Measurements from ENCODE around the gene OTOGL. TPM values are rescaled to one million over a fixed set of nuclear protein-coding genes. Genes with fewer than 3 reads are reported as not detected.
A peak's percentile ranks its signal among the peaks of the same experiment; 100 is the strongest.

Gene OTOGL
- total RNA-seq, 1 donor from 2014 or later = 0.27 TPM

DNA sequence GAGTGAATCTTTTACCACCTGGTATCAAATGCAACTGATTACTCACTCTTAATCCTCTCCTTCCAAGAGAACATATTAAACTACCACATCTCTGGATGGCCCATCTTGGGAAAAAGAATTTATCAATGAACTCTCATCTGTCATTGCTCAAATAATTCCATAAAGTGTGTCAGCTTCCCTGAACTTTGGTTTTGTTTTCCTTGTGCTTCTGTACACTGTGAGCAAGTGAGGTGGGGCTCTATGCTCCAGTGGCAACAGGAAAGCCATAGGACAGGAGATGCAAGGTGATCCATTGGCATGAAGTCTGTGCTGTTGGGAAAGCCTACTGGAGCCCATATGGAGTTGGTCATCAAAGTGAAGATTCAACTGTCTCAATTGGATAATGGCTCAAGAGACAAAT lies 17.4 kb downstream of the OTOGL start:
- no peak for DNase-seq (ENCODE audit: extremely low spot score, unreplicated experiment)
- Mint-ChIP-seq H3K36me3 (no peaks in the 10 kb centered on the region), H3K9me3 (no peaks in the 10 kb centered on the region), H3K27me3 (no peaks in the 10 kb centered on the region), H3K4me3 (no peak overlapping the region), H3K27ac (no peak overlapping the region), H3K4me1 (ENCODE audit: unreplicated experiment) (peaks cover 10% of the 10 kb centered on the region)
- TF ChIP-seq CTCF (conservative IDR thresholded peaks at IDR 0.05) = no peak

- Mint-ChIP-seq H3K27me3 (no peaks in the 10 kb centered on the region), H3K27ac (no peak overlapping the region), H3K9me3 (no peaks in the 10 kb centered on the region), H3K4me3 (no peak overlapping the region), H3K4me1 (ENCODE audit: unreplicated experiment) (peaks cover 10% of the 10 kb centered on the region), H3K36me3 (no peaks in the 10 kb centered on the region)
- no peak for DNase-seq (ENCODE audit: extremely low spot score, unreplicated experiment)
- no peak for TF ChIP-seq CTCF (conservative IDR thresholded peaks at IDR 0.05)
Observed at GRCh38 chr12:80118565-80119324, 19.4 kb downstream of the OTOGL start.

DNA sequence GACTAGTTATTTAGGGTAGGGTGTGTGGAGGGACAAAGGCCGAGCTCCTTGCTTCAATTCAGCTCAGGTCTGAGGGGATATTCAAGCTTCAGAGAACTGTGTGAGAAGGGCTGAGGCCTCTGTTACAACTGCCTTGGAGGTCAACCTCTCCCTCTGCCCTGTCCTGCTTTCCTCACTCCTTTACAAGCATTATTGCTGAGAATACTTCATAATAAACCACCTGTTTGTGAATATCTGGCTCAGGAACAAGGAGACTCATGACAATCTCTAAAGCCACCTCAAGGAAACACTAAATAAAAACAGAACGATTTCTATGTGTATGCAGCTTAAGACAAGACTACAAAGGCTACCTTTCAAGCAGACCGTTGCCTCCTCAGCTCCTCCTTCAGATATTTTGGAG lies 21.7 kb downstream of the OTOGL start:
- Mint-ChIP-seq H3K27ac (no peak overlapping the region), H3K27me3 (no peaks in the 10 kb centered on the region), H3K4me3 (no peak overlapping the region), H3K36me3 (no peaks in the 10 kb centered on the region), H3K9me3 (no peaks in the 10 kb centered on the region), H3K4me1 (ENCODE audit: unreplicated experiment) (peaks cover 10% of the 10 kb centered on the region)
- no peak for DNase-seq (ENCODE audit: extremely low spot score, unreplicated experiment)
- TF ChIP-seq CTCF (conservative IDR thresholded peaks at IDR 0.05) = no peak

GRCh38 chr12:80121661-80122060 lies 22.3 kb downstream of the OTOGL start:
- no peak for TF ChIP-seq CTCF (conservative IDR thresholded peaks at IDR 0.05)

GRCh38 chr12:80129895-80130530 lies 30.7 kb downstream of the OTOGL start:
- Mint-ChIP-seq H3K9me3 (peaks cover 10% of the 10 kb centered on the region), H3K36me3 (no peaks in the 10 kb centered on the region), H3K4me1 (ENCODE audit: unreplicated experiment) (no peaks in the 10 kb centered on the region), H3K27me3 (no peaks in the 10 kb centered on the region), H3K27ac (peak overlapping the region; percentile 49), H3K4me3 (no peak overlapping the region)
- TF ChIP-seq CTCF (conservative IDR thresholded peaks at IDR 0.05) = no peak
- DNase-seq (ENCODE audit: extremely low spot score, unreplicated experiment) = no peak

More at GRCh38 chr12:80121661-80122060, 22.3 kb downstream of the OTOGL start:
- no peak for DNase-seq (ENCODE audit: extremely low spot score, unreplicated experiment)
- Mint-ChIP-seq H3K27ac (no peak overlapping the region), H3K27me3 (no peaks in the 10 kb centered on the region), H3K4me1 (ENCODE audit: unreplicated experiment) (peaks cover 10% of the 10 kb centered on the region), H3K4me3 (no peak overlapping the region), H3K9me3 (no peaks in the 10 kb centered on the region), H3K36me3 (no peaks in the 10 kb centered on the region)

Measured in type B pancreatic cell (in vitro differentiated cells).